HAP-1 (cell line): ENCODE measurements around the gene CC2D2A.

Experiments
- DNase-seq, 2 experiments: peaks; one replicate each; pipeline ENCODE4 v3.0.0-alpha.2; 2016 to 2020; ENCODE audit warnings: low spot score in 2 of 2
- H3K27me3 ChIP-seq: fragments of 250-450 bp; sonication (Bioruptor Pico); 2 replicates; pipeline ENCODE4 v1.5.1; 2020; ENCODE audit warnings: low read depth, mild to moderate bottlenecking, moderate library complexity
- H3K36me3 ChIP-seq: fragments of 250-450 bp; sonication (Bioruptor Pico); replicated peaks from 2 replicates; pipeline ENCODE4 v1.5.1; 2020; ENCODE audit warnings: mild to moderate bottlenecking
- H3K4me1 ChIP-seq: fragments of 250-450 bp; sonication (Bioruptor Pico); 2 replicates; pipeline ENCODE4 v1.5.1; 2020; ENCODE audit warnings: mild to moderate bottlenecking
- H3K4me3 ChIP-seq: fragments of 250-450 bp; sonication (Bioruptor Pico); 2 replicates; pipeline ENCODE4 v1.5.1; 2020; ENCODE audit warnings: mild to moderate bottlenecking, moderate library complexity
- H3K9me3 ChIP-seq: fragments of 250-450 bp; sonication (Bioruptor Pico); 2 replicates; pipeline ENCODE4 v1.5.1; 2020; ENCODE audit warnings: mild to moderate bottlenecking, moderate library complexity
- in situ Hi-C: fragments of 300-500 bp; cut with MboI; formaldehyde crosslinking; loops from 3 replicates; pipeline ENCODE4 v1.14.3; 2020; ENCODE audit warnings: low sequenced_read_pairs, inconsistent platforms, mixed read lengths

The CC2D2A gene

GRCh38 chr4:15444879-15445547, 24.7 kb upstream of the CC2D2A start:
- no peak for DNase-seq
- H3K4me3 ChIP-seq: no peak overlapping the region
- no peaks in the 10 kb centered on the region for H3K27me3 ChIP-seq
- in situ Hi-C loops: no loop called here
- no peaks in the 10 kb centered on the region for H3K36me3 ChIP-seq
- H3K4me1 ChIP-seq: no peaks in the 10 kb centered on the region
- H3K9me3 ChIP-seq: no peaks in the 10 kb centered on the region

GRCh38 chr4:15451181-15451865, 18.4 kb upstream of the CC2D2A start:
- Histone ChIP-seq H3K9me3 (no peaks in the 10 kb centered on the region), H3K4me1 (no peaks in the 10 kb centered on the region), H3K4me3 (no peak overlapping the region), H3K36me3 (no peaks in the 10 kb centered on the region), H3K27me3 (no peaks in the 10 kb centered on the region)
- DNase-seq: no peak
- in situ Hi-C loops: loop anchor here (25.0 kb wide), 1 partner anchor 1789 kb away; no protein-coding TSS in a partner anchor

GRCh38 chr4:15451866-15452765, 17.6 kb upstream of the CC2D2A start:
- no peaks in the 10 kb centered on the region for H3K27me3 ChIP-seq
- in situ Hi-C loops: loop anchor here (25.0 kb wide), 1 partner anchor 1790 kb away; no protein-coding TSS in a partner anchor
- H3K36me3 ChIP-seq: no peaks in the 10 kb centered on the region
- H3K9me3 ChIP-seq: no peaks in the 10 kb centered on the region
- no peak for DNase-seq
- no peaks in the 10 kb centered on the region for H3K4me1 ChIP-seq
- no peak overlapping the region for H3K4me3 ChIP-seq

- Histone ChIP-seq H3K4me3 (no peak overlapping the region), H3K36me3 (no peaks in the 10 kb centered on the region), H3K9me3 (no peaks in the 10 kb centered on the region), H3K4me1 (no peaks in the 10 kb centered on the region), H3K27me3 (no peaks in the 10 kb centered on the region)
- no peak for DNase-seq
- in situ Hi-C loops: loop anchor here (25.0 kb wide), 1 partner anchor 1793 kb away; no protein-coding TSS in a partner anchor
Measured at GRCh38 chr4:15455290-15455689, 14.4 kb upstream of the CC2D2A start.

- H3K36me3 ChIP-seq: no peaks in the 10 kb centered on the region
- no peaks in the 10 kb centered on the region for H3K27me3 ChIP-seq
- in situ Hi-C loops: loop anchor here (25.0 kb wide), 1 partner anchor 1795 kb away; no protein-coding TSS in a partner anchor
- H3K4me1 ChIP-seq: no peaks in the 10 kb centered on the region
- H3K9me3 ChIP-seq: no peaks in the 10 kb centered on the region
- H3K4me3 ChIP-seq: no peak overlapping the region
- peak in 1 of 2 experiments; percentile 55 for DNase-seq
Measured at GRCh38 chr4:15457406-15458201, 12.1 kb upstream of the CC2D2A start.

GRCh38 chr4:15458616-15459015, 11.1 kb upstream of the CC2D2A start:
- in situ Hi-C loops: loop anchor here (25.0 kb wide), 1 partner anchor 1796 kb away; no protein-coding TSS in a partner anchor
- no peak overlapping the region for H3K4me3 ChIP-seq

GRCh38 chr4:15459706-15460105, 10.0 kb upstream of the CC2D2A start:
- H3K4me3 ChIP-seq: no peak overlapping the region
- H3K4me1 ChIP-seq: no peaks in the 10 kb centered on the region
- no peaks in the 10 kb centered on the region for H3K27me3 ChIP-seq
- H3K9me3 ChIP-seq: no peaks in the 10 kb centered on the region
- no peak for DNase-seq
- H3K36me3 ChIP-seq: no peaks in the 10 kb centered on the region
- in situ Hi-C loops: loop anchor here (25.0 kb wide), 1 partner anchor 1797 kb away; no protein-coding TSS in a partner anchor

More at GRCh38 chr4:15458616-15459015, 11.1 kb upstream of the CC2D2A start:
- Histone ChIP-seq H3K36me3 (no peaks in the 10 kb centered on the region), H3K4me1 (no peaks in the 10 kb centered on the region), H3K9me3 (no peaks in the 10 kb centered on the region), H3K27me3 (no peaks in the 10 kb centered on the region)
- DNase-seq: no peak

GRCh38 chr4:15466596-15466995, 3.1 kb upstream of the CC2D2A start:
- DNase-seq: no peak
- in situ Hi-C loops: loop anchor here (25.0 kb wide), 1 partner anchor 1804 kb away; no protein-coding TSS in a partner anchor
- Histone ChIP-seq H3K9me3 (no peaks in the 10 kb centered on the region), H3K36me3 (no peaks in the 10 kb centered on the region), H3K27me3 (peaks cover 13% of the 10 kb centered on the region; the same call in 1 of the 2 replicates), H3K4me3 (no peak overlapping the region), H3K4me1 (no peaks in the 10 kb centered on the region)

- Histone ChIP-seq H3K9me3 (no peaks in the 10 kb centered on the region), H3K36me3 (no peaks in the 10 kb centered on the region), H3K27me3 (peaks cover 13% of the 10 kb centered on the region; the same call in 1 of the 2 replicates), H3K4me1 (no peaks in the 10 kb centered on the region), H3K4me3 (no peak overlapping the region)
- in situ Hi-C loops: loop anchor here (10.0 to 25.0 kb wide), 4 partner anchors 335 to 1808 kb away; partner anchors contain the start of gene FGFBP2
- no peak for DNase-seq
Measured at GRCh38 chr4:15470128-15470475, 420 bp downstream of the CC2D2A start.

GRCh38 chr4:15476396-15476795, 6.7 kb downstream of the CC2D2A start:
- Histone ChIP-seq H3K36me3 (no peaks in the 10 kb centered on the region), H3K9me3 (no peaks in the 10 kb centered on the region), H3K27me3 (no peaks in the 10 kb centered on the region), H3K4me1 (peaks cover 6% of the 10 kb centered on the region), H3K4me3 (no peak overlapping the region)
- in situ Hi-C loops: loop anchor here (5.0 to 25.0 kb wide), 5 partner anchors 171 to 786 kb away; partner anchors contain the start of gene FGFBP2
- DNase-seq: no peak

- Histone ChIP-seq H3K9me3 (no peaks in the 10 kb centered on the region), H3K4me1 (peaks cover 6% of the 10 kb centered on the region), H3K27me3 (no peaks in the 10 kb centered on the region), H3K4me3 (no peak overlapping the region), H3K36me3 (no peaks in the 10 kb centered on the region)
- no peak for DNase-seq
- in situ Hi-C loops: loop anchor here (5.0 to 25.0 kb wide), 5 partner anchors 169 to 784 kb away; partner anchors contain the start of gene FGFBP2
Measured at GRCh38 chr4:15478724-15479088, 9.0 kb downstream of the CC2D2A start.

GRCh38 chr4:15479089-15479912, 9.6 kb downstream of the CC2D2A start:
- in situ Hi-C loops: loop anchor here (5.0 to 25.0 kb wide), 5 partner anchors 168 to 783 kb away; partner anchors contain the start of gene FGFBP2
- no peaks in the 10 kb centered on the region for H3K9me3 ChIP-seq
- DNase-seq: peak; percentile 81 to 91
- H3K36me3 ChIP-seq: no peaks in the 10 kb centered on the region
- H3K4me3 ChIP-seq: peak overlapping the region; percentile 44
- H3K27me3 ChIP-seq: no peaks in the 10 kb centered on the region
- H3K4me1 ChIP-seq: peaks cover 6% of the 10 kb centered on the region
